SU-DHL-6 (cell line): ENCODE measurements around the gene MYLK.

Source experiments
- H2AFZ ChIP-seq: fragments of 200-600 bp; sonication (generic); 2 replicates; pipeline ENCODE4 v1.6.1; 2014; ENCODE audit warnings: low read depth, mild to moderate bottlenecking, moderate library complexity, mixed read lengths, antibody characterized with exemption, low read length; ENCODE audit not compliant: severe bottlenecking
- H3F3A ChIP-seq: fragments of 200-600 bp; shearing (Covaris generic); 2 replicates; pipeline ENCODE4 v1.6.0; 2016; ENCODE audit warnings: antibody characterized with exemption, mild to moderate bottlenecking; ENCODE audit not compliant: insufficient read depth
- H3K27ac ChIP-seq: fragments of 200-600 bp; sonication (generic); 2 replicates; pipeline ENCODE4 v1.5.1; 2016; ENCODE audit warnings: low read depth, mild to moderate bottlenecking, low read length, moderate library complexity, mixed read lengths
- H3K27me3 ChIP-seq: fragments of 200-600 bp; sonication (generic), shearing (Covaris generic); 2 replicates; pipeline ENCODE4 v1.6.0; 2014; ENCODE audit warnings: mild to moderate bottlenecking, low read length
- H3K36me3 ChIP-seq: fragments of 200-600 bp; sonication (generic); 2 replicates; pipeline ENCODE4 v1.6.1; 2014; ENCODE audit warnings: mild to moderate bottlenecking, low read length, mixed read lengths
- H3K4me2 ChIP-seq: fragments of 300-600, 200-600 bp; shearing (Covaris generic), sonication (generic); 2 replicates; pipeline ENCODE4 v1.6.0; 2014; ENCODE audit warnings: low read length, low read depth, mild to moderate bottlenecking; ENCODE audit not compliant: poor library complexity, severe bottlenecking
- H3K4me3 ChIP-seq: fragments of 200-600 bp; sonication (generic); 2 replicates; pipeline ENCODE4 v1.5.1; 2014; ENCODE audit warnings: antibody characterized with exemption, low read length, mild to moderate bottlenecking, mixed read lengths; ENCODE audit not compliant: insufficient read depth, poor library complexity, severe bottlenecking
- H3K79me2 ChIP-seq: fragments of 200-600 bp; sonication (generic); 2 replicates; pipeline ENCODE4 v1.6.1; 2014; ENCODE audit warnings: mild to moderate bottlenecking, low read length, moderate library complexity; ENCODE audit not compliant: insufficient read depth
- H3K9ac ChIP-seq: fragments of 200-600 bp; sonication (generic); 2 replicates; pipeline ENCODE4 v1.7.0; 2014; ENCODE audit warnings: mild to moderate bottlenecking, low read length
- H3K9me2 ChIP-seq: fragments of 200-600 bp; sonication (generic); replicated peaks from 2 replicates; pipeline ENCODE4 v1.6.1; 2014; ENCODE audit warnings: low read length; ENCODE audit not compliant: insufficient read depth
- H3K9me3 ChIP-seq: fragments of 200-600 bp; sonication (generic); 2 replicates; pipeline ENCODE4 v1.6.1; 2014; ENCODE audit warnings: low read length, mixed read lengths; ENCODE audit not compliant: insufficient read depth
- H4K20me1 ChIP-seq: fragments of 200-600 bp; sonication (generic); 2 replicates; pipeline ENCODE4 v1.6.1; 2014; ENCODE audit warnings: low read depth, mild to moderate bottlenecking, antibody characterized with exemption, low read length, moderate library complexity, mixed read lengths
- EZH2phosphoT487 ChIP-seq: fragments of 200-600 bp; sonication (generic), shearing (Covaris generic); conservative IDR thresholded peaks from 2 replicates; pipeline ENCODE4 v1.6.1; 2018; ENCODE audit warnings: mild to moderate bottlenecking, antibody characterized with exemption, low read length, moderate library complexity, mixed read lengths
- TF ChIP-seq, protein P1 (sequence below): fragments of 200-600 bp; sonication (generic); IDR thresholded peaks from one replicate; pipeline ENCODE4 v1.5.1; 2017; ENCODE audit warnings: antibody characterized with exemption, mild to moderate bottlenecking, low read length, moderate library complexity; ENCODE audit not compliant: insufficient read depth, poor library complexity, severe bottlenecking

The MYLK gene

DNA sequence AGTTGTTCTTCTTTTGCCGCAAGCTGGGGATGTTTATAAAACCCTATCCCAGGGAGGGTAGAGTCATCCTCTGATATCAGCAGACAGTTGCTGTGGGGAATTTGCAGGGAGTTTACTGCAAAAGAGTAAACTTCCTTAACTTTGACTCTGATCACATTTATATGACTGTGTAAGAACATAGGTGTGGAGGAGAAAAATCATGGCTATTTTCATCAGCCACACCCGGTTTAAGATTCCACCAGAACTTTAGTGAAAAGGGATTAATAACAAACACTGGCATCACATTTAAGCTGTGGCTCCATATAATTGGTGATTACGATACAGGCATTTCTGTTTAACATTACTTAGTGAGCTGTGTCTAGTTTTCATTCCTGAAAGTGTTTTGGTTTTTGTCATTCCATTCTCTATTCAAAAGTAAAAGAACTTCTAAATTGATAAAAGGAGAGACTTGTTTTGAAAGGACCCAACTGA lies 143.1 kb downstream of the MYLK start:
- H3K27me3 ChIP-seq, result no peaks in the 10 kb centered on the region
- H4K20me1 ChIP-seq, result no peaks in the 10 kb centered on the region
- H3K4me2 ChIP-seq, result no peak overlapping the region
- H3K4me3 ChIP-seq, result no peak overlapping the region
- H3K9me2 ChIP-seq, result no peaks in the 10 kb centered on the region
- no peaks in the 10 kb centered on the region for H3K79me2 ChIP-seq
- no peak overlapping the region for H3K9ac ChIP-seq
- no peaks in the 10 kb centered on the region for H3K36me3 ChIP-seq
- H3K9me3 ChIP-seq, result no peaks in the 10 kb centered on the region
- TF ChIP-seq, protein P1, sequence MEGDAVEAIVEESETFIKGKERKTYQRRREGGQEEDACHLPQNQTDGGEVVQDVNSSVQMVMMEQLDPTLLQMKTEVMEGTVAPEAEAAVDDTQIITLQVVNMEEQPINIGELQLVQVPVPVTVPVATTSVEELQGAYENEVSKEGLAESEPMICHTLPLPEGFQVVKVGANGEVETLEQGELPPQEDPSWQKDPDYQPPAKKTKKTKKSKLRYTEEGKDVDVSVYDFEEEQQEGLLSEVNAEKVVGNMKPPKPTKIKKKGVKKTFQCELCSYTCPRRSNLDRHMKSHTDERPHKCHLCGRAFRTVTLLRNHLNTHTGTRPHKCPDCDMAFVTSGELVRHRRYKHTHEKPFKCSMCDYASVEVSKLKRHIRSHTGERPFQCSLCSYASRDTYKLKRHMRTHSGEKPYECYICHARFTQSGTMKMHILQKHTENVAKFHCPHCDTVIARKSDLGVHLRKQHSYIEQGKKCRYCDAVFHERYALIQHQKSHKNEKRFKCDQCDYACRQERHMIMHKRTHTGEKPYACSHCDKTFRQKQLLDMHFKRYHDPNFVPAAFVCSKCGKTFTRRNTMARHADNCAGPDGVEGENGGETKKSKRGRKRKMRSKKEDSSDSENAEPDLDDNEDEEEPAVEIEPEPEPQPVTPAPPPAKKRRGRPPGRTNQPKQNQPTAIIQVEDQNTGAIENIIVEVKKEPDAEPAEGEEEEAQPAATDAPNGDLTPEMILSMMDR, result no peak
- no peak for TF ChIP-seq EZH2phosphoT487
- no peak overlapping the region for H3K27ac ChIP-seq
- H3F3A ChIP-seq, result no peaks in the 10 kb centered on the region
- no peak overlapping the region for H2AFZ ChIP-seq

DNA sequence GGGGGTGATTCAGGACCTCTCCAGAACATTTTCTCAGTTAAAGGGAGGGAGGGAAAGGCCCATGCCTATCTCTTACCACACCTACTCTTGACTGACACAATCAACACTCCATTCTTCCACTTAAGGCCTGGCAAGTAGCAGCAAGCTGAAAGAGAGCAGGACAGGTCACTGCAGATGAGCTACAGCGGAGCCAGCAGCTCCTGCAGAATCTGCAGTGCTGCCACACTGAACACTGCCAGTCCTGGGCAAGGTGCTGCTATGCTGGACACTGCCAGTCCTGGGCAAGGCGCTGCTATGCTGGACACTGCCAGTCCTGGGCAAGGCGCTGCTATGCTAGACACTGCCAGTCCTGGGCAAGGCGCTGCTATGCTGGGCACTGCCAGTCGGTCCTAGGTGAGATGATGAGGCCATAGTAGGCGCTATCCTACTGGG lies 143.7 kb downstream of the MYLK start:
- Histone ChIP-seq H3K79me2 (no peaks in the 10 kb centered on the region), H4K20me1 (no peaks in the 10 kb centered on the region), H3K27me3 (no peaks in the 10 kb centered on the region), H3K4me2 (no peak overlapping the region), H3F3A (no peaks in the 10 kb centered on the region), H3K9ac (no peak overlapping the region), H3K9me3 (no peaks in the 10 kb centered on the region), H2AFZ (no peak overlapping the region), H3K4me3 (no peak overlapping the region), H3K27ac (no peak overlapping the region), H3K36me3 (no peaks in the 10 kb centered on the region), H3K9me2 (no peaks in the 10 kb centered on the region)
- no peak for TF ChIP-seq EZH2phosphoT487
- TF ChIP-seq, protein P1, result no peak

DNA sequence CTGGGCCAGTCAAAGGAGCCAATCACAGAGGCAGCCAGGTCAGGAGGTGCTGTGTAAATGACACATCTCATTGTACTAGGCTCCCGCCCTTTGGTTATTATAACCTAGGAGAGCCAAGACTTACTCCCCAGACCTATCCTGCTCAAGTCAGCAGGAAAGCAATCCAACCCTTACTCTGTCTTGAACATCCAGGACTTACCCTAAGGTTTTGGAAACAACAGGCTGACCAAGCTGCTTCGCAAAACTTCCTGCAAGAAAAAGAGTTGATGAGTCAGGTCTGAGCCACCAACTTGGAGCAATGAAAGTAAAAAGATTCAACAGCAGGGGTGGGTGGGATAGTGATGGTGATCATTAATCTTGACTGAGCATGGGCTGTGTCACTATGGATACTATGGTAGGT lies 144.4 kb downstream of the MYLK start:
- H3K4me2 ChIP-seq, result no peak overlapping the region
- no peaks in the 10 kb centered on the region for H3F3A ChIP-seq
- no peaks in the 10 kb centered on the region for H3K36me3 ChIP-seq
- H3K4me3 ChIP-seq, result no peak overlapping the region
- H3K27ac ChIP-seq, result no peak overlapping the region
- no peaks in the 10 kb centered on the region for H3K79me2 ChIP-seq
- H4K20me1 ChIP-seq, result no peaks in the 10 kb centered on the region
- no peak overlapping the region for H3K9ac ChIP-seq
- H3K9me3 ChIP-seq, result no peaks in the 10 kb centered on the region
- no peaks in the 10 kb centered on the region for H3K9me2 ChIP-seq
- H2AFZ ChIP-seq, result no peak overlapping the region
- TF ChIP-seq, protein P1, result no peak
- TF ChIP-seq EZH2phosphoT487, result no peak
- no peaks in the 10 kb centered on the region for H3K27me3 ChIP-seq
